ENCODE measurements around the gene PILRA. TPM values are rescaled to one million over a fixed set of nuclear protein-coding genes. Genes with fewer than 3 reads are reported as not detected.
"Not testable (repeated sequence)": the region's sequence is repeated elsewhere in the genome, so short reads cannot be mapped to it uniquely, and the experiment has no call there.

PILRA gene
- total and polyA plus RNA-seq, 2 experiments from 2014 or later: 0.38 to 5.3 TPM

DNA sequence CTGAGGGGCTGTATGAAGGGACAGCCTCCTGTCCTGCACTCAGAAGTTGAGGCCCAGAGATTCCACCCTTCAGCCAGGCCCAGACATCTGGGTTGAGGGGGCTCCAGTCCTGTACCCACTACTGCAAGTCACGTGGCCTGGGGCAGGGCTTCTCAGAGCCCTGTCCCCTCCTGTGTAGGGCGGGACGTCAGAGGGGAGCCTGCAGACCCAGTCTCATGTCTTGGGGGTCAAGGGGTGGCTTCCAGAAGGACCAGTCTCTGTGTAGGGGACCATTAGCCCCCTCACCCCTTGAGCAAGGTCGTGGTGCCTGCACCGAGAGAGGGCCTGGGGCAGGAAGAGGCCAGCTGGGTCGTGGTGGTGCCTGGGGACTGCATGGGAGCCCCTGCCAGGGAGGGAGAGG, 593 bp upstream of the PILRA start:
- H3K4me1 Mint-ChIP-seq: peaks cover 42% of the 10 kb centered on the region
- DNase-seq (ENCODE audit: low spot score) (no peak), ATAC-seq (no peak)
- Histone ChIP-seq H3K4me3 (no peak overlapping the region), H4K20me1 (replicated peaks; ENCODE audit: insufficient read depth) (no peaks in the 10 kb centered on the region; the same call in none of the 2 replicates), H3K36me3 (ENCODE audit: insufficient read depth) (no peaks in the 10 kb centered on the region), H3F3A (replicated peaks; ENCODE audit: low read depth) (0 out of 2 replicates have a peak, but pooled peaks cover 4% of the 10 kb centered on the region), H3K4me1 (ENCODE audit: insufficient read depth) (peaks cover 13% of the 10 kb centered on the region), H3K9me2 (ENCODE audit: insufficient read depth) (no peaks in the 10 kb centered on the region), H3K79me2 (replicated peaks; ENCODE audit: insufficient read depth) (no peaks in the 10 kb centered on the region), H3K27ac (ENCODE audit: low read depth) (no peak overlapping the region), H3K27me3 (ENCODE audit: insufficient read depth) (no peaks in the 10 kb centered on the region), H2AFZ (no peak overlapping the region), H3K4me2 (no peak overlapping the region)
- no peak overlapping the region for H3K27ac Mint-ChIP-seq
- no peak for TF ChIP-seq ZNF114 (CRISPR knock-in tag; IDR thresholded peaks at IDR 0.05)
- TF ChIP-seq, protein P1, sequence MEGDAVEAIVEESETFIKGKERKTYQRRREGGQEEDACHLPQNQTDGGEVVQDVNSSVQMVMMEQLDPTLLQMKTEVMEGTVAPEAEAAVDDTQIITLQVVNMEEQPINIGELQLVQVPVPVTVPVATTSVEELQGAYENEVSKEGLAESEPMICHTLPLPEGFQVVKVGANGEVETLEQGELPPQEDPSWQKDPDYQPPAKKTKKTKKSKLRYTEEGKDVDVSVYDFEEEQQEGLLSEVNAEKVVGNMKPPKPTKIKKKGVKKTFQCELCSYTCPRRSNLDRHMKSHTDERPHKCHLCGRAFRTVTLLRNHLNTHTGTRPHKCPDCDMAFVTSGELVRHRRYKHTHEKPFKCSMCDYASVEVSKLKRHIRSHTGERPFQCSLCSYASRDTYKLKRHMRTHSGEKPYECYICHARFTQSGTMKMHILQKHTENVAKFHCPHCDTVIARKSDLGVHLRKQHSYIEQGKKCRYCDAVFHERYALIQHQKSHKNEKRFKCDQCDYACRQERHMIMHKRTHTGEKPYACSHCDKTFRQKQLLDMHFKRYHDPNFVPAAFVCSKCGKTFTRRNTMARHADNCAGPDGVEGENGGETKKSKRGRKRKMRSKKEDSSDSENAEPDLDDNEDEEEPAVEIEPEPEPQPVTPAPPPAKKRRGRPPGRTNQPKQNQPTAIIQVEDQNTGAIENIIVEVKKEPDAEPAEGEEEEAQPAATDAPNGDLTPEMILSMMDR (conservative IDR thresholded peaks at IDR 0.05; ENCODE audit: low read depth in 2 of 2): no peak
- TF ChIP-seq ZNF331 (CRISPR knock-in tag; IDR thresholded peaks at IDR 0.05; ENCODE audit: low read depth): no peak
- TF ChIP-seq NANOG (IDR thresholded peaks at IDR 0.05; ENCODE audit: borderline replicate concordance): no peak
- no peak overlapping the region for H3K4me3 Mint-ChIP-seq
- H3K9me3 Mint-ChIP-seq: no peaks in the 10 kb centered on the region
- H3K36me3 Mint-ChIP-seq (ENCODE audit: low read depth): peaks cover 3% of the 10 kb centered on the region; the same call in 2 of the 3 replicates
- H3K27me3 Mint-ChIP-seq (ENCODE audit: insufficient read depth, low read depth, poor library complexity): peaks cover 7% of the 10 kb centered on the region

DNA sequence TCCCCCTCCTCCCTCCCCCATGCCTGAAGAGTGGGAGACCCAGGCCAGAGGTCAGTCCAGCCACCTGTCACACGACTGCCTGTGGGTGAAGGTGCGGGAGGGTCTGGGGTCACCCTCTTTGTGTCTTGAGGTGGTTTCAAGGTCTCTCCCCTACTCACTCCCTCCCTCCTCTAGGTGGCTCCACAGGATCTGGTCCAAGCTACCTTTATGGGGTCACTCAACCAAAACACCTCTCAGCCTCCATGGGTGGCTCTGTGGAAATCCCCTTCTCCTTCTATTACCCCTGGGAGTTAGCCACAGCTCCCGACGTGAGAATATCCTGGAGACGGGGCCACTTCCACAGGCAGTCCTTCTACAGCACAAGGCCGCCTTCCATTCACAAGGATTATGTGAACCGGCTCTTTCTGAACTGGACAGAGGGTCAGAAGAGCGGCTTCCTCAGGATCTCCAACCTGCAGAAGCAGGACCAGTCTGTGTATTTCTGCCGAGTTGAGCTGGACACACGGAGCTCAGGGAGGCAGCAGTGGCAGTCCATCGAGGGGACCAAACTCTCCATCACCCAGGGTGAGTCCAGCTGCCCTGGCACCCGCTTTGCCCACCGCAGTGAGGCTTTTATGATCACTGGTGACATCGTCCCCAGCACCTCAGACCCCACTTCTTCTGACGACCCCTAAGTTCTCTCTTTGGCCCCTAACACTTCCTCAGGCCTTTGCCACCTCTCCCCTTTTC, 747 bp downstream of the PILRA start:
- not testable (repeated sequence) for DNase-seq (ENCODE audit: low spot score); H3K27ac ChIP-seq (ENCODE audit: low read depth); H3F3A ChIP-seq (replicated peaks; ENCODE audit: low read depth); H3K27me3 ChIP-seq (ENCODE audit: insufficient read depth); H3K36me3 ChIP-seq (ENCODE audit: insufficient read depth); H4K20me1 ChIP-seq (replicated peaks; ENCODE audit: insufficient read depth); H3K4me2 ChIP-seq; H2AFZ ChIP-seq; H3K79me2 ChIP-seq (replicated peaks; ENCODE audit: insufficient read depth); H3K36me3 Mint-ChIP-seq (ENCODE audit: low read depth); H3K4me3 Mint-ChIP-seq; H3K4me3 ChIP-seq; H3K27me3 Mint-ChIP-seq (ENCODE audit: insufficient read depth, low read depth, poor library complexity); H3K9me2 ChIP-seq (ENCODE audit: insufficient read depth); H3K9me3 Mint-ChIP-seq
- peaks cover 13% of the 10 kb centered on the region for H3K4me1 ChIP-seq (ENCODE audit: insufficient read depth)
- 0 out of 2 replicates have a peak overlapping the region, but pooled peaks have one; percentile 47 for H3K27ac Mint-ChIP-seq
- peaks cover 36% of the 10 kb centered on the region for H3K4me1 Mint-ChIP-seq
- TF ChIP-seq, protein P1 (conservative IDR thresholded peaks at IDR 0.05; ENCODE audit: low read depth in 2 of 2): peak; percentile 20 to 55
- ATAC-seq: peak; percentile 46

DNA sequence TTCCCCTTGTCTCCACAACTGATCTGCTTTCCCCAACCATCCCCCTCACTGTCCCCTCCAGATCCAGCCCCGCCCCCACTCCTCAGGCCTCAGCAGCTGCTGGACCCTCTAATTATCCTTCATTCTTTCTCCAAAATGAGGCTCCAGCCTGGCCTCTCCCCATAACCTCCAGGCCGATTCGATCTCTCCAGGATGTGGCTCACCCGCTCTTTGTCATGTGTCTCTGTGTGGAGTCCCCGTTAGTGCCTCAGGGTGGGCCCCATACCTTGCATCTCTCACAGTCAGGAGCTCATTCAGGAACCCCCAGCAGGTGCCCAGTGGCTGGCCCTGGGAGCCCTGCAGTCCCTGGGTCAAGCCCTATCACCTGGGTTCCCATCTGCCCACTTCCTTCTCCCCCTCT, 1.3 kb downstream of the PILRA start:
- H3K79me2 ChIP-seq (replicated peaks; ENCODE audit: insufficient read depth): no peaks in the 10 kb centered on the region
- H3K4me3 ChIP-seq: no peak overlapping the region
- Mint-ChIP-seq H3K4me3 (no peak overlapping the region), H3K9me3 (no peaks in the 10 kb centered on the region), H3K4me1 (peaks cover 34% of the 10 kb centered on the region), H3K27ac (0 out of 2 replicates have a peak overlapping the region, but pooled peaks have one; percentile 47), H3K27me3 (ENCODE audit: insufficient read depth, low read depth, poor library complexity) (peaks cover 7% of the 10 kb centered on the region), H3K36me3 (ENCODE audit: low read depth) (no peaks in the 10 kb centered on the region; the same call in 2 of the 3 replicates)
- H3K4me2 ChIP-seq: no peak overlapping the region
- H3K9me2 ChIP-seq (ENCODE audit: insufficient read depth): no peaks in the 10 kb centered on the region
- no peak for ATAC-seq
- no peaks in the 10 kb centered on the region for H3K27me3 ChIP-seq (ENCODE audit: insufficient read depth)
- no peaks in the 10 kb centered on the region; the same call in 1 of the 2 replicates for H4K20me1 ChIP-seq (replicated peaks; ENCODE audit: insufficient read depth)
- H3K4me1 ChIP-seq (ENCODE audit: insufficient read depth): peaks cover 10% of the 10 kb centered on the region
- no peak for DNase-seq (ENCODE audit: low spot score)
- no peak overlapping the region for H2AFZ ChIP-seq
- H3F3A ChIP-seq (replicated peaks; ENCODE audit: low read depth): no peaks in the 10 kb centered on the region
- no peak overlapping the region for H3K27ac ChIP-seq (ENCODE audit: low read depth)
- H3K36me3 ChIP-seq (ENCODE audit: insufficient read depth): no peaks in the 10 kb centered on the region
- TF ChIP-seq ZNF114 (CRISPR knock-in tag; IDR thresholded peaks at IDR 0.05): no peak
- TF ChIP-seq, protein P1 (conservative IDR thresholded peaks at IDR 0.05; ENCODE audit: low read depth in 2 of 2): no peak
